HUES6 (cell line): Measurements from ENCODE around the gene KPNA2.

Source experiments
- H3K27ac ChIP-seq: 2 replicates; pipeline ENCODE4 v1.7.0; 2013; ENCODE audit warnings: low read depth, mild to moderate bottlenecking, low read length, inconsistent platforms
- H3K27me3 ChIP-seq: 2 replicates; pipeline ENCODE4 v1.6.1; 2013; ENCODE audit warnings: low read length; ENCODE audit not compliant: control insufficient read depth, insufficient read depth
- H3K36me3 ChIP-seq: 2 replicates; pipeline ENCODE4 v1.6.1; 2013; ENCODE audit warnings: low read length; ENCODE audit not compliant: control insufficient read depth, insufficient read depth
- H3K4me1 ChIP-seq: 2 replicates; pipeline ENCODE4 v1.6.1; 2013; ENCODE audit warnings: low read length; ENCODE audit not compliant: control insufficient read depth, insufficient read depth
- H3K4me3 ChIP-seq: 2 replicates; pipeline ENCODE4 v1.5.1; 2013; ENCODE audit warnings: low read depth, low read length
- H3K9ac ChIP-seq: one replicate; pipeline ENCODE4 v1.6.1; 2013; ENCODE audit warnings: mild to moderate bottlenecking, low read length
- H3K9me3 ChIP-seq: 2 replicates; pipeline ENCODE4 v1.6.1; 2013; ENCODE audit warnings: low read depth, low read length; ENCODE audit not compliant: control insufficient read depth, insufficient read depth

The KPNA2 gene

DNA sequence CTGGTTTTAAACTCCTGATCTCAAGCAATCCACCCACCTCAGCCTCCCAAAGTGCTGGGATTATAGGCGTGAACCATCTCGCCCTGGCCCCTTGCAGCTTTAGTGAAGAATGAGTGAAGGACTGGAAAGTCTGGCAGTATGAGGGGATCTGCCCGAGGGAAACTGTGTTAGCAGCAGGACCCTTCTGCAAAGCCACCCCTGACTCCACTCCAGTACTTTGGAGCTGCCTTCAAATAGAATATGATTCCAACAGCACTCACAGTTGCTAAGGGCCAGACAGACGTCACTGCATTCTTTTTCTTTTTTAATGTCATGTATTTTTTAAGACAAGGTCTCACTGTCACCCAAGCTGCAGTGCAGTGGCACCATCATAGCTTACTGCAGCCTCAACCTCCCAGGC, 52.3 kb downstream of the KPNA2 start:
- Histone ChIP-seq H3K27ac (no peak overlapping the region), H3K9ac (no peak overlapping the region), H3K36me3 (no peaks in the 10 kb centered on the region), H3K9me3 (no peaks in the 10 kb centered on the region), H3K4me3 (no peak overlapping the region), H3K27me3 (no peaks in the 10 kb centered on the region), H3K4me1 (peaks cover 12% of the 10 kb centered on the region)

DNA sequence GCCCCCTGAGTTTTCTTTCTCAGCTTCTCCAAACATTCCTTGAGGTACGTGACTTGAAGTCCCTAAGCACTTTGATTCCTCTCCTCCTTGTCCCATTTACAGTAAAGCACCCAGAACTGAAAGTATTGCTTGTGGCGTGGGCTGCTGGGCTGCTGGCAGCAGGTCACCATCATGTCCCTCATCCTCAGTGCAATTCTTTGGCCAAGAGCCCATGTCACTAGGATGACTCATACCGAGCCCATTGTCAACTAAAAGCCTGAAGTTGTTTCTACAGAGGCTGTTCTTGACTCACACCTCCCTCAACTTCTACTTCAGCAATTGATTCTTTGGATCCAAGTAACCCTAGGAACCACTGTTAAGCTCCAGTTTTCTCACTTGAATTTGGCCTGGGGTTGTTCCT, 54.3 kb downstream of the KPNA2 start:
- Histone ChIP-seq H3K27me3 (no peaks in the 10 kb centered on the region), H3K27ac (no peak overlapping the region), H3K4me3 (no peak overlapping the region), H3K9me3 (no peaks in the 10 kb centered on the region), H3K4me1 (peaks cover 12% of the 10 kb centered on the region), H3K36me3 (no peaks in the 10 kb centered on the region), H3K9ac (no peak overlapping the region)

DNA sequence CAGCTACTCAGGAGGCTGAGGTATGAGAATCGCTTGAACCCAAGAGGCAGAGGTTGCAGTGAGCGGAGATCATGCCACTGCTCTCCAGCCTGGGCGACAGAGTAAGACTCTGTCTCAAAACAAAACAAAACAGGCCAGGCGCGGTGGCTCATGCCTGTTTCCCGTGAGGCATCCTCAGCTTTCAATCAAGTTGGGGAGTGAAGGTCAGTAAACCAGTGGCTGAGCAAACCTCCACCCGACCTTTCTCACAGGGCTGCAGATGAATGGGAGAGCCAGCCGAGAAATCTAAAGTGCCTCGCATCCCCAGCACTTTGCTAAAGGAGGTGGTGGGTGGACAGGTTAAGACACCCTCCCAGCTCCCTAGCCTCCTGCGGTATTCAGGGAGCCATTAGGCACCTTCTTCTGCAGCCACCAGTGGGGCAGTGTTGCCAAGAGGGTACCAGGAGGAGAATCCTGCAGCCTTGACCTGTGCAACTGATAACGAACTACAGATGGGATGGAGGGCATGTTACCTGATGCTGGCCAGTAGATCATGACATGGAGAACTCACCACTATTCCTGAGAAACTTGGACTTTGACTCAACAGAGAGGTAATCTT, 59.0 kb downstream of the KPNA2 start:
- H3K27me3 ChIP-seq, result no peaks in the 10 kb centered on the region
- H3K36me3 ChIP-seq, result no peaks in the 10 kb centered on the region
- no peak overlapping the region for H3K4me3 ChIP-seq
- H3K4me1 ChIP-seq, result peaks cover 5% of the 10 kb centered on the region; the same call in 1 of the 2 replicates
- H3K27ac ChIP-seq, result no peak overlapping the region
- no peaks in the 10 kb centered on the region for H3K9me3 ChIP-seq
- no peak overlapping the region for H3K9ac ChIP-seq

DNA sequence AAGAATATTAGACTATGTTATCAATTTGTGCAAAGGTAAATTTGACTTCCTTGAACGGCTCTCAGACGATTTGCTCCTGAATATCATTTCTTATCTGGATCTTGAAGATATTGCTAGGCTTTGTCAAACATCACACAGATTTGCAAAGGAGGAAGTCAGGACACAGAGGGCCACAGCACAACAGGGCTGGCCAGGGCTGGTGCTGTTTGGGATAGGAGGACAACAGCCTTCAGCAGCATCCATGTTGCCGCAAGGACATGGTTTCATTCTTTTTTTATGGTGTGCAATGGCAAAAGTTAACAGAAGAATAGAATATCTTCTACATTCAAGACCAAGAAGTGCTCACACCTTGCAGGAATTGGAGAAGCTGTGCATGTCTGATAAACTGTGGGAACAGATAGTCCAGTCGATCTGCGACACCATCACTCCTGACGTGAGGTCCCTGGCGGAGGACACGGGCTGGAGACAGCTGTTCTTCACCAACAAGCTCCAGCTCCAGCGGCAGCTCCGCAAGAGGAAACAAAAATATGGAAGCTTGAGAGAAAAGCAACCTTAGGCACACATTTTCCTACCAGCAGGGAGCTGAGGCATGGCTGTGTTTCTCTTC, 59.8 kb downstream of the KPNA2 start:
- peaks cover 5% of the 10 kb centered on the region for H3K27me3 ChIP-seq
- no peak overlapping the region for H3K4me3 ChIP-seq
- H3K27ac ChIP-seq, result no peak overlapping the region
- H3K9ac ChIP-seq, result no peak overlapping the region
- H3K9me3 ChIP-seq, result 0 out of 2 replicates have a peak, but pooled peaks cover 2% of the 10 kb centered on the region
- no peaks in the 10 kb centered on the region for H3K4me1 ChIP-seq
- H3K36me3 ChIP-seq, result no peaks in the 10 kb centered on the region

DNA sequence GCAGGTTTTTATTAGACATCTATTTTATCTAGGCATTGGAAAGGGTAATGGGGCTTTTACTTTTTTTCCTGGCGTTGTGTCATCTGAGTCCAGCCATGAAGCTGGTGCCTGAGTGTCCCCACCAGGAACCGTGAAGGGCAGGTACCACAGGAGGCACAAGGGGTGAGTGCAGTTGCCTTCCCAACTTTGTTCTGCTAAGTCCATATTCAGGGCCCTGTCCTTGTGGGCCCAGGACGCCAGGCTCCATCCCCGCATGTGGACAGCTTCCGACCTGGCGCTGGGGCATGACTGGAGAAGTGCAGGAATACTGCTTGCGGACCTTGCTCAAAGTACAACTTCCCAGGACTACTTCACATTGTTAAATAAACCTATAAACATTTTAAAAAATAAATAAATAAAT, 60.6 kb downstream of the KPNA2 start:
- H3K27me3 ChIP-seq, result peaks cover 13% of the 10 kb centered on the region
- H3K36me3 ChIP-seq, result no peaks in the 10 kb centered on the region
- H3K4me3 ChIP-seq, result no peak overlapping the region
- H3K4me1 ChIP-seq, result no peaks in the 10 kb centered on the region
- H3K27ac ChIP-seq, result no peak overlapping the region
- H3K9me3 ChIP-seq, result 0 out of 2 replicates have a peak, but pooled peaks cover 2% of the 10 kb centered on the region
- no peak overlapping the region for H3K9ac ChIP-seq
